Loucy (cell line): Measurements from ENCODE around the gene PPM1B.

Experiments
- CTCF ChIP-seq: fragments of 200-600 bp; sonication (generic); conservative IDR thresholded peaks from 2 replicates; pipeline ENCODE4 v1.5.1; 2014; ENCODE audit warnings: mild to moderate bottlenecking, antibody characterized with exemption, low read length
- EZH2phosphoT487 ChIP-seq: fragments of 200-600 bp; IDR thresholded peaks from 2 replicates; pipeline ENCODE4 v1.6.1; 2018; ENCODE audit warnings: antibody characterized with exemption, mild to moderate bottlenecking, moderate library complexity, borderline replicate concordance

GRCh38 chr2:44277541-44277940, 108.9 kb downstream of the PPM1B start:
- TF ChIP-seq CTCF: no peak
- no peak for TF ChIP-seq EZH2phosphoT487
